H9 (cell line): ENCODE results near the gene FUT1. TPM values are rescaled to one million over a fixed set of nuclear protein-coding genes. Genes with fewer than 3 reads are reported as not detected.
A peak's percentile ranks its signal among the peaks of the same experiment; 100 is the strongest.

Experiments used
- DNase-seq: peaks from one replicate; pipeline ENCODE4 v3.0.0-alpha.2; 2017
- H2AFZ ChIP-seq: one replicate; pipeline ENCODE4 v1.6.1; 2013; ENCODE audit warnings: mild to moderate bottlenecking, low read length, control low read depth, moderate library complexity
- H2AK5ac ChIP-seq: 2 replicates; pipeline ENCODE4 v1.6.1; 2013; ENCODE audit warnings: low read length, control low read depth, mixed read lengths; ENCODE audit not compliant: insufficient read length
- H2BK120ac ChIP-seq: one replicate; pipeline ENCODE4 v1.6.1; 2013; ENCODE audit warnings: low read depth, mild to moderate bottlenecking, low read length, control low read depth, inconsistent platforms; ENCODE audit not compliant: poor library complexity, severe bottlenecking
- H2BK12ac ChIP-seq: 2 replicates; pipeline ENCODE4 v1.6.1; 2013; ENCODE audit warnings: low read length, control low read depth, mixed read lengths, low read depth; ENCODE audit not compliant: insufficient read length
- H2BK15ac ChIP-seq: 2 replicates; pipeline ENCODE4 v1.6.1; 2013; ENCODE audit warnings: low read depth, low read length, control low read depth
- H2BK20ac ChIP-seq: one replicate; pipeline ENCODE4 v1.6.1; 2013; ENCODE audit warnings: low read depth, mild to moderate bottlenecking, low read length, control low read depth, inconsistent platforms; ENCODE audit not compliant: poor library complexity, severe bottlenecking
- H2BK5ac ChIP-seq: 2 replicates; pipeline ENCODE4 v1.6.1; 2013; ENCODE audit warnings: low read length, control low read depth, mixed read lengths; ENCODE audit not compliant: insufficient read length
- H3K14ac ChIP-seq: 2 replicates; pipeline ENCODE4 v1.6.1; 2013; ENCODE audit warnings: low read length, control low read depth; ENCODE audit not compliant: insufficient read depth
- H3K18ac ChIP-seq: 2 replicates; pipeline ENCODE4 v1.6.1; 2013; ENCODE audit warnings: low read depth, mild to moderate bottlenecking, mixed read lengths, low read length, control low read depth; ENCODE audit not compliant: insufficient read length
- H3K23ac ChIP-seq: 2 replicates; pipeline ENCODE4 v1.6.1; 2013; ENCODE audit warnings: low read length, control low read depth, mixed read lengths, low read depth; ENCODE audit not compliant: insufficient read length
- H3K23me2 ChIP-seq: 2 replicates; pipeline ENCODE4 v1.6.1; 2013; ENCODE audit warnings: low read depth, mild to moderate bottlenecking, mixed read lengths, low read length, control low read depth; ENCODE audit not compliant: insufficient read length, poor library complexity, severe bottlenecking
- H3K27ac ChIP-seq: 2 replicates; pipeline ENCODE4 v1.5.1; 2013; ENCODE audit warnings: low read length, control low read depth, mixed read lengths, low read depth; ENCODE audit not compliant: insufficient read length
- H3K27me3 ChIP-seq: 2 replicates; pipeline ENCODE4 v1.6.1; 2013; ENCODE audit warnings: low read length, control low read depth, inconsistent platforms; ENCODE audit not compliant: insufficient read depth
- H3K4ac ChIP-seq: 2 replicates; pipeline ENCODE4 v1.6.1; 2013; ENCODE audit warnings: low read depth, mild to moderate bottlenecking, control low read depth, inconsistent platforms, low read length, moderate library complexity
- H3K4me1 ChIP-seq: 2 replicates; pipeline ENCODE4 v1.6.1; 2013; ENCODE audit warnings: low read length, control low read depth, inconsistent platforms; ENCODE audit not compliant: insufficient read depth
- H3K4me2 ChIP-seq: 2 replicates; pipeline ENCODE4 v1.6.1; 2013; ENCODE audit warnings: low read length, control low read depth, mixed read lengths; ENCODE audit not compliant: insufficient read length, insufficient read depth
- H3K56ac ChIP-seq: 2 replicates; pipeline ENCODE4 v1.6.1; 2013; ENCODE audit warnings: low read depth, mild to moderate bottlenecking, mixed read lengths, low read length, control low read depth; ENCODE audit not compliant: insufficient read length
- H3K79me1 ChIP-seq: 2 replicates; pipeline ENCODE4 v1.6.1; 2013; ENCODE audit warnings: low read depth, mild to moderate bottlenecking, moderate library complexity, low read length, control low read depth, inconsistent platforms; ENCODE audit not compliant: insufficient read depth, poor library complexity, severe bottlenecking
- H3K79me2 ChIP-seq: 2 replicates; pipeline ENCODE4 v1.6.1; 2013; ENCODE audit warnings: low read length, control low read depth, inconsistent platforms; ENCODE audit not compliant: insufficient read depth
- H3K9ac ChIP-seq: 2 replicates; pipeline ENCODE4 v1.6.1; 2013; ENCODE audit warnings: low read length, control low read depth, mixed read lengths; ENCODE audit not compliant: insufficient read length; ENCODE audit errors: extremely low read depth
- H3K9me3 ChIP-seq: one replicate; pipeline ENCODE4 v1.6.1; 2013; ENCODE audit warnings: low read depth, low read length, inconsistent platforms; ENCODE audit not compliant: control insufficient read depth
- H3T11ph ChIP-seq: one replicate; pipeline ENCODE4 v1.6.1; 2013; ENCODE audit warnings: mild to moderate bottlenecking, low read length, control low read depth, inconsistent platforms
- H4K20me1 ChIP-seq: one replicate; pipeline ENCODE4 v1.6.1; 2013; ENCODE audit not compliant: control insufficient read depth, insufficient read length, insufficient read depth
- H4K5ac ChIP-seq: 2 replicates; pipeline ENCODE4 v1.6.1; 2013; ENCODE audit warnings: low read depth, mild to moderate bottlenecking, mixed read lengths, low read length, control low read depth; ENCODE audit not compliant: insufficient read length
- H4K8ac ChIP-seq: replicated peaks from 2 replicates; pipeline ENCODE4 v1.6.1; 2013; ENCODE audit warnings: low read length, control low read depth, mixed read lengths, low read depth; ENCODE audit not compliant: insufficient read length
- H4K91ac ChIP-seq: 2 replicates; pipeline ENCODE4 v1.6.1; 2013; ENCODE audit warnings: low read depth, mild to moderate bottlenecking, moderate library complexity, mixed read lengths, low read length, control low read depth; ENCODE audit not compliant: insufficient read length
- H3K27ac Mint-ChIP-seq, 3 experiments: 2 replicates in 2 of 3; 3 replicates in 1 of 3; pipeline ENCODE4 v1.8.0; 2020 to 2021; ENCODE audit warnings: mixed read lengths in 3 of 3, mild to moderate bottlenecking in 1 of 3, moderate library complexity in 1 of 3
- H3K27me3 Mint-ChIP-seq: 2 replicates; pipeline ENCODE4 v1.8.0; 2021; ENCODE audit warnings: low read depth, mild to moderate bottlenecking, moderate library complexity, mixed read lengths
- H3K36me3 Mint-ChIP-seq, 3 experiments: 2 replicates in 2 of 3; 3 replicates in 1 of 3; pipeline ENCODE4 v1.8.0; 2020 to 2021; ENCODE audit warnings: low read depth in 3 of 3, mixed read lengths in 3 of 3; ENCODE audit not compliant: insufficient read depth in 1 of 3
- H3K4me1 Mint-ChIP-seq, 2 experiments: 2 replicates each; pipeline ENCODE4 v1.8.0; 2020; ENCODE audit warnings: mixed read lengths in 2 of 2
- H3K4me3 Mint-ChIP-seq, 2 experiments: 2 replicates in 1 of 2; 3 replicates in 1 of 2; pipeline ENCODE4 v1.8.0; 2020 to 2021; ENCODE audit warnings: mild to moderate bottlenecking in 2 of 2, mixed read lengths in 2 of 2, moderate library complexity in 1 of 2
- H3K9me3 Mint-ChIP-seq, 2 experiments: 2 replicates in 1 of 2; 3 replicates in 1 of 2; pipeline ENCODE4 v1.8.0; 2020; ENCODE audit warnings: mild to moderate bottlenecking in 2 of 2, mixed read lengths in 2 of 2, moderate library complexity in 1 of 2
- WGBS: extraction: QIAGEN DNeasy Blood & Tissue Kit; methylation state at CpG from one replicate; pipeline ENCODE4 v1.1.7; 2013; ENCODE audit warnings: missing lambda C conversion rate, low lambda C conversion rate, mixed read lengths; ENCODE audit not compliant: insufficient read length; ENCODE audit errors: extremely low coverage; 5-methylcytosine and 5-hydroxymethylcytosine counted together
- total RNA-seq: library from RNA; stranded (reverse); gene quantifications from 2 replicates; pipeline ENCODE4 v1.2.1, GENCODE V29; 2021
- TF ChIP-seq, protein P1 (sequence below): fragments of 200-600 bp; sonication (generic); conservative IDR thresholded peaks from 3 replicates; pipeline ENCODE4 v1.8.0; 2021; ENCODE audit warnings: antibody characterized with exemption, mild to moderate bottlenecking

Gene FUT1
- total RNA-seq, 1 experiment from 2014 or later = 16.1 TPM

DNA sequence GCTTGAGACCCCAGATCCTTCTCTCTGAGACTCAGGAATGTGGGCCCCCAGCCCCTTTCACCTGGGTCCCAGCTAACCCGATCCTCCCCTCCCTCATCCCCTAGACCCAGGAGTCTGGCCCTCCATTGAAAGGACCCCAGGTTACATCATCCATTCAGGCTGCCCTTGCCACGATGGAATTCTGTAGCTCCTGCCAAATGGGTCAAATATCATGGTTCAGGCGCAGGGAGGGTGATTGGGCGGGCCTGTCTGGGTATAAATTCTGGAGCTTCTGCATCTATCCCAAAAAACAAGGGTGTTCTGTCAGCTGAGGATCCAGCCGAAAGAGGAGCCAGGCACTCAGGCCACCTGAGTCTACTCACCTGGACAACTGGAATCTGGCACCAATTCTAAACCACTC, 3.3 kb upstream of the FUT1 start:
- H3K18ac ChIP-seq = peak overlapping the region; percentile 12
- H3K56ac ChIP-seq = no peak overlapping the region
- Mint-ChIP-seq H3K27me3 (peaks cover 15% of the 10 kb centered on the region), H3K27ac (peak overlapping the region; percentile 65 to 82 (median 81); a peak in 5 of 7 replicates), H3K4me1 (peaks cover 34 to 50% of the 10 kb centered on the region in 2 experiments), H3K36me3 (peaks cover 6 to 7% (median 6%) of the 10 kb centered on the region in 3 experiments; a peak in 6 of 7 replicates), H3K4me3 (no peak overlapping the region), H3K9me3 (no peaks in the 10 kb centered on the region; a peak in 1 of 5 replicates)
- H3K23me2 ChIP-seq = peaks cover 8% of the 10 kb centered on the region
- no peak overlapping the region for H3K4me2 ChIP-seq
- no peaks in the 10 kb centered on the region for H3K27me3 ChIP-seq
- no peak overlapping the region for H3K9ac ChIP-seq
- no peak overlapping the region for H2BK15ac ChIP-seq
- no peak for DNase-seq
- no peaks in the 10 kb centered on the region for H4K20me1 ChIP-seq
- peaks cover 3% of the 10 kb centered on the region for H3K79me1 ChIP-seq
- peaks cover 2% of the 10 kb centered on the region; the same call in 1 of the 2 replicates for H3K79me2 ChIP-seq
- peaks cover 12% of the 10 kb centered on the region; the same call in 1 of the 2 replicates for H3K4me1 ChIP-seq
- no peak overlapping the region for H3T11ph ChIP-seq
- H3K4ac ChIP-seq = peak overlapping the region; percentile 48
- TF ChIP-seq, protein P1, sequence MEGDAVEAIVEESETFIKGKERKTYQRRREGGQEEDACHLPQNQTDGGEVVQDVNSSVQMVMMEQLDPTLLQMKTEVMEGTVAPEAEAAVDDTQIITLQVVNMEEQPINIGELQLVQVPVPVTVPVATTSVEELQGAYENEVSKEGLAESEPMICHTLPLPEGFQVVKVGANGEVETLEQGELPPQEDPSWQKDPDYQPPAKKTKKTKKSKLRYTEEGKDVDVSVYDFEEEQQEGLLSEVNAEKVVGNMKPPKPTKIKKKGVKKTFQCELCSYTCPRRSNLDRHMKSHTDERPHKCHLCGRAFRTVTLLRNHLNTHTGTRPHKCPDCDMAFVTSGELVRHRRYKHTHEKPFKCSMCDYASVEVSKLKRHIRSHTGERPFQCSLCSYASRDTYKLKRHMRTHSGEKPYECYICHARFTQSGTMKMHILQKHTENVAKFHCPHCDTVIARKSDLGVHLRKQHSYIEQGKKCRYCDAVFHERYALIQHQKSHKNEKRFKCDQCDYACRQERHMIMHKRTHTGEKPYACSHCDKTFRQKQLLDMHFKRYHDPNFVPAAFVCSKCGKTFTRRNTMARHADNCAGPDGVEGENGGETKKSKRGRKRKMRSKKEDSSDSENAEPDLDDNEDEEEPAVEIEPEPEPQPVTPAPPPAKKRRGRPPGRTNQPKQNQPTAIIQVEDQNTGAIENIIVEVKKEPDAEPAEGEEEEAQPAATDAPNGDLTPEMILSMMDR = no peak
- no peak overlapping the region for H2BK20ac ChIP-seq
- H4K5ac ChIP-seq = no peak overlapping the region
- WGBS = no CpG with 5 or more reads among the region's 5 CpGs
- no peak overlapping the region for H2AFZ ChIP-seq
- no peak overlapping the region for H4K8ac ChIP-seq
- H3K14ac ChIP-seq = peak overlapping the region; percentile 87; the same call in 1 of the 2 replicates
- H3K23ac ChIP-seq = no peak overlapping the region
- H3K27ac ChIP-seq = no peak overlapping the region
- peak overlapping the region; percentile 91 for H2AK5ac ChIP-seq
- peak overlapping the region; percentile 89 for H2BK120ac ChIP-seq
- no peaks in the 10 kb centered on the region for H3K9me3 ChIP-seq
- peak overlapping the region; percentile 39 for H4K91ac ChIP-seq
- H2BK5ac ChIP-seq = no peak overlapping the region
- no peak overlapping the region for H2BK12ac ChIP-seq
